Aorta (tissue), 5 donors: ENCODE data around the gene TPCN1. TPM values are rescaled to one million over a fixed set of nuclear protein-coding genes. Genes with fewer than 3 reads are reported as not detected.

Source experiments
- ATAC-seq: fragments of 200-7000 bp; cut with Tn5 transposase; one replicate; pipeline ENCODE4 v1.9.1; 2022; ENCODE audit warnings: moderate library complexity; ENCODE audit not compliant: low FRiP score
- DNase-seq, 2 donors: peaks; one replicate each; pipeline ENCODE4 v3.0.0-alpha.2; 2020
- H3K27ac ChIP-seq, 2 donors: one replicate each; pipeline ENCODE4 v1.5.1; 2013; ENCODE audit warnings: low read length in 2 of 2, mild to moderate bottlenecking in 2 of 2, moderate library complexity in 2 of 2, control low read depth in 1 of 2, inconsistent platforms in 1 of 2, low read depth in 1 of 2
- H3K27me3 ChIP-seq, 2 donors: one replicate each; pipeline ENCODE4 v1.6.1; 2013; ENCODE audit warnings: control low read depth in 1 of 2, low read length in 1 of 2, mild to moderate bottlenecking in 1 of 2, moderate library complexity in 1 of 2; ENCODE audit not compliant: insufficient read depth in 2 of 2, control insufficient read depth in 1 of 2
- H3K36me3 ChIP-seq, 2 donors: one replicate each; pipeline ENCODE4 v1.6.1; 2013; ENCODE audit warnings: control low read depth in 1 of 2, low read length in 1 of 2, mild to moderate bottlenecking in 1 of 2; ENCODE audit not compliant: insufficient read depth in 2 of 2, control insufficient read depth in 1 of 2
- H3K4me1 ChIP-seq, 2 donors: one replicate each; pipeline ENCODE4 v1.6.1; 2013; ENCODE audit warnings: low read length in 2 of 2, control low read depth in 1 of 2, mild to moderate bottlenecking in 1 of 2, moderate library complexity in 1 of 2; ENCODE audit not compliant: insufficient read depth in 2 of 2, control insufficient read depth in 1 of 2
- H3K4me3 ChIP-seq, 2 donors: one replicate each; pipeline ENCODE4 v1.5.1; 2013; ENCODE audit warnings: low read length in 2 of 2, control low read depth in 1 of 2, mild to moderate bottlenecking in 1 of 2
- H3K9me3 ChIP-seq: one replicate; pipeline ENCODE4 v1.6.1; 2013; ENCODE audit warnings: mild to moderate bottlenecking, low read length; ENCODE audit not compliant: control insufficient read depth
- WGBS, 2 donors: extraction: QIAGEN DNeasy Blood & Tissue Kit; methylation state at CpG; one replicate each; pipeline ENCODE4 v1.1.7; 2013; 5-methylcytosine and 5-hydroxymethylcytosine counted together
- intact Hi-C, 2 donors: fragments of 100-400 bp; cut with DNase I; formaldehyde crosslinking; loops; one replicate each; pipeline versions ENCODE4 v1.14.2 to v1.15.0; 2022
- polyA plus RNA-seq, 2 donors: library from polyadenylated mRNA; stranded (reverse); fragments of 200-250 nt; gene quantifications; one replicate each; pipeline ENCODE4 v1.2.3, GENCODE V29; 2013
- total RNA-seq, 2 donors: library from RNA; stranded (reverse); fragmentation: NEBNext Ultra II Directional; extraction: Animal tissue kit (Norgen Biotek cat#: 25700); gene quantifications; one replicate each; pipeline ENCODE4 v1.2.1, GENCODE V29; 2021
- donor health status: healthy with polysubstance abuse.
- donor health status: Bipolar disorder and iron deficiency.
- donor health status: DM: no; HTN: no; CAD: no.
- donor health status: DM: no; HTN: no; CAD: no.
- donor health status: DM: yes; HTN: yes; CAD: no.

Gene TPCN1
- total and polyA plus RNA-seq, 4 donors, result 21.4 to 128 (median 87.2) TPM

- peaks cover 0 to 14% of the 10 kb centered on the region in 2 donors for H3K36me3 ChIP-seq
- H3K4me3 ChIP-seq, result no peak overlapping the region
- H3K4me1 ChIP-seq, result no peaks in the 10 kb centered on the region
- no peak overlapping the region for H3K27ac ChIP-seq
- ATAC-seq, result no peak
- intact Hi-C loops, result no loop called here
- H3K9me3 ChIP-seq, result no peaks in the 10 kb centered on the region
- 60 to 68% methylated on average over 6 of the region's 6 CpGs for WGBS, 2 donors
- no peak for DNase-seq
- H3K27me3 ChIP-seq, result no peaks in the 10 kb centered on the region
These were observed 70.8 kb downstream of the TPCN1 start for GRCh38 chr12:113292091-113292490.

- ATAC-seq, result no peak
- Histone ChIP-seq H3K27ac (no peak overlapping the region), H3K4me1 (no peaks in the 10 kb centered on the region), H3K4me3 (no peak overlapping the region), H3K9me3 (no peaks in the 10 kb centered on the region), H3K36me3 (peaks cover 0 to 14% of the 10 kb centered on the region in 2 donors), H3K27me3 (no peaks in the 10 kb centered on the region)
- intact Hi-C loops, result no loop called here
- 87 to 90% methylated on average over 7 of the region's 7 CpGs for WGBS, 2 donors
- DNase-seq, result no peak
These were observed 71.3 kb downstream of the TPCN1 start for GRCh38 chr12:113292547-113292946.

GRCh38 chr12:113293100-113293499, 71.8 kb downstream of the TPCN1 start:
- no peaks in the 10 kb centered on the region for H3K27me3 ChIP-seq
- DNase-seq, result no peak
- H3K27ac ChIP-seq, result no peak overlapping the region
- H3K4me1 ChIP-seq, result peaks cover 0 to under 1% of the 10 kb centered on the region in 2 donors
- H3K4me3 ChIP-seq, result no peak overlapping the region
- ATAC-seq, result no peak
- H3K36me3 ChIP-seq, result peaks cover 0 to 14% of the 10 kb centered on the region in 2 donors
- no peaks in the 10 kb centered on the region for H3K9me3 ChIP-seq
- intact Hi-C loops, result no loop called here
- WGBS, 2 donors, result 96 to 97% methylated on average over 10 of the region's 10 CpGs

- 92 to 95% methylated on average over 24 of the region's 24 CpGs for WGBS, 2 donors
- intact Hi-C loops, result no loop called here
- Histone ChIP-seq H3K9me3 (no peaks in the 10 kb centered on the region), H3K27me3 (no peaks in the 10 kb centered on the region), H3K27ac (no peak overlapping the region), H3K4me1 (peaks cover 0 to 3% of the 10 kb centered on the region in 2 donors), H3K4me3 (no peak overlapping the region), H3K36me3 (peaks cover 0 to 14% of the 10 kb centered on the region in 2 donors)
- no peak for DNase-seq
- no peak for ATAC-seq
These were observed 74.8 kb downstream of the TPCN1 start for GRCh38 chr12:113295886-113296556.

- Histone ChIP-seq H3K27me3 (no peaks in the 10 kb centered on the region), H3K4me3 (no peak overlapping the region), H3K36me3 (peaks cover 0 to 9% of the 10 kb centered on the region in 2 donors), H3K27ac (no peak overlapping the region), H3K4me1 (peaks cover 0 to 3% of the 10 kb centered on the region in 2 donors), H3K9me3 (no peaks in the 10 kb centered on the region)
- intact Hi-C loops, result no loop called here
- ATAC-seq (no peak), DNase-seq (no peak)
- WGBS, 2 donors, result 89 to 90% methylated on average over 23 of the region's 23 CpGs
These were observed 75.4 kb downstream of the TPCN1 start for GRCh38 chr12:113296557-113297213.

GRCh38 chr12:113297214-113297587, 75.9 kb downstream of the TPCN1 start:
- WGBS, 2 donors, result 88% methylated on average over 9 of the region's 9 CpGs
- no peak for ATAC-seq
- H3K27me3 ChIP-seq, result no peaks in the 10 kb centered on the region
- H3K27ac ChIP-seq, result peak overlapping the region in 1 of 2 donors; percentile 65
- H3K36me3 ChIP-seq, result peaks cover 0 to 8% of the 10 kb centered on the region in 2 donors
- H3K4me3 ChIP-seq, result no peak overlapping the region
- no peak for DNase-seq
- H3K9me3 ChIP-seq, result no peaks in the 10 kb centered on the region
- intact Hi-C loops, result no loop called here
- peaks cover 0 to 3% of the 10 kb centered on the region in 2 donors for H3K4me1 ChIP-seq

- intact Hi-C loops, result loop anchor here in 1 of 2 donors (2.0 kb wide), 1 partner anchor 103 kb away; no protein-coding TSS in a partner anchor
- 83 to 86% methylated on average over 13 of the region's 13 CpGs for WGBS, 2 donors
- peaks cover 0 to 6% of the 10 kb centered on the region in 2 donors for H3K36me3 ChIP-seq
These were observed 76.6 kb downstream of the TPCN1 start for GRCh38 chr12:113297621-113298471.

GRCh38 chr12:113298472-113298817, 77.2 kb downstream of the TPCN1 start:
- peak overlapping the region; percentile 43 to 65 for H3K27ac ChIP-seq
- WGBS, 2 donors, result 82 to 87% methylated on average over 5 of the region's 5 CpGs
- intact Hi-C loops, result loop anchor here in 1 of 2 donors (2.0 kb wide), 1 partner anchor 104 kb away; no protein-coding TSS in a partner anchor
- H3K36me3 ChIP-seq, result peaks cover 0 to 5% of the 10 kb centered on the region in 2 donors
- no peaks in the 10 kb centered on the region for H3K27me3 ChIP-seq
- peaks cover 0 to 3% of the 10 kb centered on the region in 2 donors for H3K4me1 ChIP-seq
- no peaks in the 10 kb centered on the region for H3K9me3 ChIP-seq
- H3K4me3 ChIP-seq, result no peak overlapping the region
- ATAC-seq (no peak), DNase-seq (no peak)

More at GRCh38 chr12:113297621-113298471, 76.6 kb downstream of the TPCN1 start:
- Histone ChIP-seq H3K27me3 (no peaks in the 10 kb centered on the region), H3K9me3 (no peaks in the 10 kb centered on the region), H3K27ac (peak overlapping the region; percentile 43 to 65), H3K4me1 (peaks cover 0 to 3% of the 10 kb centered on the region in 2 donors), H3K4me3 (no peak overlapping the region)
- DNase-seq, result no peak
- ATAC-seq, result no peak
